Measurements from ENCODE around the gene KNCN.

DNA sequence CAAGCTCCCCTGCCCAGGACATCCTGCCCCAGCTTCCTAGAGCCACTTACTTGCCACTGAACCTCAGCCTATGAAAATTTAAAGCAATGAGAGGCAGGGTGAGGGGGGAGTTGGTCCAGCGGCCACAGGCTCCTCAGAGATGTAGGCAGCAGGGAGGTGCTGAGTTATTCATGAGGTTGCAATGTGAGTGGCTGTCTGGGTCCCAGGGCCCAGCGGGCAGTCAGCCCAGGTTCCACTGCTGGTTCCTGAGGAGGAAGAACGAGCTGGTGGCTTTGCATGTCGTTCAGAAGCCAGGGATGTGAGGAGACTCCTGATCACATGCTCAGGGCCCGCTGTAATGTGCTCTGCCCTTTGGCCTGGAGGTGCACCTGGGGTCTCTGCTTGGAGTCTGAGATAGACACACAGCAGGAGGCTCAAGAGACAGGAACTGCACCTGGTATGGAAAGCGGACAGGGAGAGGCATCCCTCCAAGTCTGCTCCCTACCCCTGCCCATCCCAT, at the start of gene KNCN:
- TF ChIP-seq, protein P1, sequence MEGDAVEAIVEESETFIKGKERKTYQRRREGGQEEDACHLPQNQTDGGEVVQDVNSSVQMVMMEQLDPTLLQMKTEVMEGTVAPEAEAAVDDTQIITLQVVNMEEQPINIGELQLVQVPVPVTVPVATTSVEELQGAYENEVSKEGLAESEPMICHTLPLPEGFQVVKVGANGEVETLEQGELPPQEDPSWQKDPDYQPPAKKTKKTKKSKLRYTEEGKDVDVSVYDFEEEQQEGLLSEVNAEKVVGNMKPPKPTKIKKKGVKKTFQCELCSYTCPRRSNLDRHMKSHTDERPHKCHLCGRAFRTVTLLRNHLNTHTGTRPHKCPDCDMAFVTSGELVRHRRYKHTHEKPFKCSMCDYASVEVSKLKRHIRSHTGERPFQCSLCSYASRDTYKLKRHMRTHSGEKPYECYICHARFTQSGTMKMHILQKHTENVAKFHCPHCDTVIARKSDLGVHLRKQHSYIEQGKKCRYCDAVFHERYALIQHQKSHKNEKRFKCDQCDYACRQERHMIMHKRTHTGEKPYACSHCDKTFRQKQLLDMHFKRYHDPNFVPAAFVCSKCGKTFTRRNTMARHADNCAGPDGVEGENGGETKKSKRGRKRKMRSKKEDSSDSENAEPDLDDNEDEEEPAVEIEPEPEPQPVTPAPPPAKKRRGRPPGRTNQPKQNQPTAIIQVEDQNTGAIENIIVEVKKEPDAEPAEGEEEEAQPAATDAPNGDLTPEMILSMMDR (IDR thresholded peaks at IDR 0.05; ENCODE audit: low read depth, low read length, poor library complexity, severe bottlenecking): no peak
- TF ChIP-seq EZH2phosphoT487 (IDR thresholded peaks at IDR 0.05; ENCODE audit: borderline replicate concordance, low read length): no peak
